HEK293 (cell line): ENCODE results near the gene TSPAN14.
A peak's percentile ranks its signal among the peaks of the same experiment; 100 is the strongest.

Source experiments
- CTCF ChIA-PET: fragments of 350-600 bp; formaldehyde crosslinking; extraction: SDS; loops from one replicate; lab custom pipeline; 2021; ENCODE audit warnings: antibody characterized with exemption; lab: Yijun Ruan, JAX
- POLR2A ChIA-PET: fragments of 300-600 bp; formaldehyde crosslinking; extraction: SDS; loops from one replicate; lab custom pipeline; 2020; ENCODE audit warnings: antibody characterized with exemption, inconsistent platforms; lab: Yijun Ruan, JAX
- H3K27ac ChIP-seq: fragments of 200-500 bp; sonication (Bioruptor generic); 2 replicates; pipeline ENCODE4 v1.5.1; 2014; ENCODE audit warnings: low read depth, low read length, control low read depth, inconsistent platforms; ENCODE audit errors: extremely low read depth
- H3K36me3 ChIP-seq, 2 experiments: fragments of 200-500 bp in 1 of 2; sonication (Bioruptor generic) in 1 of 2; 1 replicate in 1 of 2; 2 replicates in 1 of 2; pipeline ENCODE4 v1.5.1; 2014 to 2017; ENCODE audit warnings: inconsistent platforms in 2 of 2, low read length in 2 of 2; ENCODE audit not compliant: control insufficient read depth in 2 of 2, insufficient read depth in 1 of 2
- H3K4me1 ChIP-seq: fragments of 200-500 bp; sonication (Bioruptor generic); 2 replicates; pipeline ENCODE4 v1.5.1; 2014; ENCODE audit warnings: mild to moderate bottlenecking, low read length, inconsistent platforms; ENCODE audit not compliant: control insufficient read depth, insufficient read depth
- H3K4me3 ChIP-seq: 2 replicates; pipeline ENCODE4 v1.5.1; 2011; ENCODE audit warnings: low read depth, mild to moderate bottlenecking, control low read depth, low read length, moderate library complexity
- H3K9me3 ChIP-seq: fragments of 200-500 bp; sonication (Bioruptor generic); 2 replicates; pipeline ENCODE4 v1.5.1; 2014; ENCODE audit warnings: low read depth, low read length, inconsistent platforms; ENCODE audit not compliant: control insufficient read depth, insufficient read depth
- GLI4 ChIP-seq: fragments of 450-650 bp; formaldehyde crosslinking; IDR thresholded peaks from 2 replicates; pipeline ENCODE4 v1.5.1; 2016; ENCODE audit warnings: missing biosample characterization, missing genetic modification characterization
- INSM2 ChIP-seq: fragments of 450-650 bp; formaldehyde crosslinking; IDR thresholded peaks from 2 replicates; pipeline ENCODE4 v1.5.1; 2016; ENCODE audit warnings: missing biosample characterization, missing genetic modification characterization
- YY2 ChIP-seq: fragments of 450-650 bp; formaldehyde crosslinking; IDR thresholded peaks from 2 replicates; pipeline ENCODE4 v1.5.1; 2016; ENCODE audit warnings: missing biosample characterization, missing genetic modification characterization
- ZBTB10 ChIP-seq: fragments of 450-650 bp; formaldehyde crosslinking; IDR thresholded peaks from 2 replicates; pipeline ENCODE4 v1.5.1; 2016; ENCODE audit warnings: missing biosample characterization, missing genetic modification characterization
- ZBTB48 ChIP-seq: fragments of 450-650 bp; formaldehyde crosslinking; IDR thresholded peaks from 2 replicates; pipeline ENCODE4 v1.5.1; 2016; ENCODE audit warnings: missing biosample characterization, missing genetic modification characterization
- ZBTB8A ChIP-seq: fragments of 450-650 bp; formaldehyde crosslinking; IDR thresholded peaks from 2 replicates; pipeline ENCODE4 v1.5.1; 2016; ENCODE audit warnings: missing biosample characterization, missing genetic modification characterization
- ZIC2 ChIP-seq: fragments of 450-650 bp; formaldehyde crosslinking; IDR thresholded peaks from 2 replicates; pipeline ENCODE4 v1.5.1; 2016; ENCODE audit warnings: missing biosample characterization, missing genetic modification characterization
- ZNF138 ChIP-seq: fragments of 450-650 bp; formaldehyde crosslinking; IDR thresholded peaks from 2 replicates; pipeline ENCODE4 v1.5.1; 2016; ENCODE audit warnings: missing biosample characterization, missing genetic modification characterization, borderline replicate concordance
- ZNF280C ChIP-seq: fragments of 450-650 bp; formaldehyde crosslinking; IDR thresholded peaks from 2 replicates; pipeline ENCODE4 v1.5.1; 2016; ENCODE audit warnings: missing biosample characterization, missing genetic modification characterization
- ZNF335 ChIP-seq: fragments of 450-650 bp; formaldehyde crosslinking; conservative IDR thresholded peaks from 2 replicates; pipeline ENCODE4 v1.5.1; 2016; ENCODE audit warnings: missing biosample characterization, missing genetic modification characterization
- ZNF658 ChIP-seq: fragments of 450-650 bp; formaldehyde crosslinking; IDR thresholded peaks from 2 replicates; pipeline ENCODE4; 2016; ENCODE audit warnings: missing biosample characterization, missing genetic modification characterization
- TF ChIP-seq, protein P1 (sequence below): fragments of 450-650 bp; formaldehyde crosslinking; IDR thresholded peaks from 2 replicates; pipeline ENCODE4 v1.5.1; 2016; ENCODE audit warnings: missing biosample characterization, missing genetic modification characterization, low read depth
- TF ChIP-seq, protein P2 (sequence below): sonication (generic); formaldehyde crosslinking; IDR thresholded peaks from 2 replicates; pipeline ENCODE4 v1.8.1; 2022; ENCODE audit warnings: mild to moderate bottlenecking, moderate library complexity, missing genetic modification reagents

The TSPAN14 gene

DNA sequence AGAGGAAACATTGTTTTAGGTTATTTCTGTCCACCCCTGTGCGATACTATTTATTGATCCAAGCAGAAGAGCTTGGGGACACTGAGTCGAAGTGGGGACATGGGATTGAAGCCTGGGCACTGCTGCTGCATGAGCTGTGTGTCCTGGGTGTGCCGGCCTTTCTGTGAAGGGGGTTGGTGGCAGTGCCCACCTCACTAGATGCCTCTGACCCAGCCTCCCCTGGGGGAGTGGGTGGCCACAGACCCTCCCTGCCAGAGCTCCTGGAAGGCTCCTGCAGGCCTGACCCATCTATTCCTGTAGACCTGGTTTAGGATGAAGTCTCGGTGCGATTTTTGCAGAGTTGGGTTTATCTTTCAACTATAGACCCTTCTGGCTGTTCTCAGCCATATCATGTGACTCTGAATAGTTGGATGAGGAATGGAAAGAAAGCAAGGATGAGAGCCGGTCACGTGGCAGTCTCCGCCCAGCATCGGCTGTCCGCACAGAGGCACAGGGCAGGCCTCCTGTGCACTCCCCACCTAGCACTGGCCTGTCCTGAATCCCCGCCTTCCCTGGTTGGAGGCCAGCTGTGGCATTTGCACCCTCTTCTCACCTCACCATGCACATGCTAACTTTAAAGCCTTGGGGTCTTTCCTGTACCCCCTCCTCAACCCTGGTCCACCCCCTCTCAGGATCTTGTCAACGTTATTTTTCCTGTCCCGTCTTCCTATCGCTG lies 66.0 kb downstream of the TSPAN14 start (continued):
- TF ChIP-seq YY2 = no peak
- no peak for TF ChIP-seq ZBTB48 (tag by site-specific recombination)
- TF ChIP-seq ZBTB8A (tag by site-specific recombination) = no peak
- no peak for TF ChIP-seq ZNF335
- TF ChIP-seq GLI4 (tag by site-specific recombination) = no peak
- TF ChIP-seq, protein P1, sequence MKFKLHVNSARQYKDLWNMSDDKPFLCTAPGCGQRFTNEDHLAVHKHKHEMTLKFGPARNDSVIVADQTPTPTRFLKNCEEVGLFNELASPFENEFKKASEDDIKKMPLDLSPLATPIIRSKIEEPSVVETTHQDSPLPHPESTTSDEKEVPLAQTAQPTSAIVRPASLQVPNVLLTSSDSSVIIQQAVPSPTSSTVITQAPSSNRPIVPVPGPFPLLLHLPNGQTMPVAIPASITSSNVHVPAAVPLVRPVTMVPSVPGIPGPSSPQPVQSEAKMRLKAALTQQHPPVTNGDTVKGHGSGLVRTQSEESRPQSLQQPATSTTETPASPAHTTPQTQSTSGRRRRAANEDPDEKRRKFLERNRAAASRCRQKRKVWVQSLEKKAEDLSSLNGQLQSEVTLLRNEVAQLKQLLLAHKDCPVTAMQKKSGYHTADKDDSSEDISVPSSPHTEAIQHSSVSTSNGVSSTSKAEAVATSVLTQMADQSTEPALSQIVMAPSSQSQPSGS (tag by site-specific recombination) = no peak
- no peak for TF ChIP-seq ZNF658
- no peak for TF ChIP-seq ZNF138 (tag by site-specific recombination)
- TF ChIP-seq ZBTB10 (tag by site-specific recombination) = no peak
- TF ChIP-seq ZNF280C (tag by site-specific recombination) = no peak

GRCh38 chr10:80520661-80521470 lies 66.8 kb downstream of the TSPAN14 start:
- TF ChIP-seq INSM2 (tag by site-specific recombination) (no peak), ZIC2 (tag by site-specific recombination) (peak; percentile 57)
- TF ChIP-seq, protein P2, sequence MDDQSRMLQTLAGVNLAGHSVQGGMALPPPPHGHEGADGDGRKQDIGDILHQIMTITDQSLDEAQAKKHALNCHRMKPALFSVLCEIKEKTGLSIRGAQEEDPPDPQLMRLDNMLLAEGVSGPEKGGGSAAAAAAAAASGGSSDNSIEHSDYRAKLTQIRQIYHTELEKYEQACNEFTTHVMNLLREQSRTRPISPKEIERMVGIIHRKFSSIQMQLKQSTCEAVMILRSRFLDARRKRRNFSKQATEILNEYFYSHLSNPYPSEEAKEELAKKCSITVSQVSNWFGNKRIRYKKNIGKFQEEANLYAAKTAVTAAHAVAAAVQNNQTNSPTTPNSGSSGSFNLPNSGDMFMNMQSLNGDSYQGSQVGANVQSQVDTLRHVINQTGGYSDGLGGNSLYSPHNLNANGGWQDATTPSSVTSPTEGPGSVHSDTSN (CRISPR knock-in tag) = no peak
- TF ChIP-seq, all 188 proteins: peak for 1
- H3K4me1 ChIP-seq = no peaks in the 10 kb centered on the region
- peaks cover 0 to 30% of the 10 kb centered on the region in 2 experiments; a peak in 1 of 3 replicates for H3K36me3 ChIP-seq
- no peak overlapping the region for H3K4me3 ChIP-seq
- ChIA-PET CTCF (interaction anchor here (1.4 kb wide), 1 partner anchor 16 kb away, joined by 8 read pairs; no protein-coding TSS in a partner anchor), POLR2A (no interaction called here)
- no peaks in the 10 kb centered on the region for H3K9me3 ChIP-seq
- H3K27ac ChIP-seq = no peak overlapping the region
